Skeletal muscle satellite cell (primary cell): Measurements from ENCODE around the gene AVPR2.

Source experiments
- H3K27me3 ChIP-seq: 2 replicates; pipeline ENCODE4 v1.7.0; 2013; ENCODE audit warnings: low read length; ENCODE audit not compliant: control insufficient read depth, insufficient read depth
- H3K36me3 ChIP-seq: 2 replicates; pipeline ENCODE4 v1.7.0; 2013; ENCODE audit warnings: mild to moderate bottlenecking, control low read depth, low read length; ENCODE audit not compliant: insufficient read depth
- H3K4me1 ChIP-seq: 2 replicates; pipeline ENCODE4 v1.7.0; 2013; ENCODE audit warnings: low read length; ENCODE audit not compliant: control insufficient read depth, insufficient read depth
- H3K4me2 ChIP-seq: 2 replicates; pipeline ENCODE4 v1.7.0; 2013; ENCODE audit warnings: mild to moderate bottlenecking, low read length
- H3K4me3 ChIP-seq: 2 replicates; pipeline ENCODE4 v1.7.0; 2013; ENCODE audit warnings: low read length
- H3K9ac ChIP-seq: 2 replicates; pipeline ENCODE4 v1.7.0; 2013; ENCODE audit warnings: mild to moderate bottlenecking, low read depth, low read length, moderate library complexity
- H3K9me3 ChIP-seq: replicated peaks from 2 replicates; pipeline ENCODE4 v1.7.0; 2013; ENCODE audit warnings: mild to moderate bottlenecking, control low read depth, low read length

Gene AVPR2

DNA sequence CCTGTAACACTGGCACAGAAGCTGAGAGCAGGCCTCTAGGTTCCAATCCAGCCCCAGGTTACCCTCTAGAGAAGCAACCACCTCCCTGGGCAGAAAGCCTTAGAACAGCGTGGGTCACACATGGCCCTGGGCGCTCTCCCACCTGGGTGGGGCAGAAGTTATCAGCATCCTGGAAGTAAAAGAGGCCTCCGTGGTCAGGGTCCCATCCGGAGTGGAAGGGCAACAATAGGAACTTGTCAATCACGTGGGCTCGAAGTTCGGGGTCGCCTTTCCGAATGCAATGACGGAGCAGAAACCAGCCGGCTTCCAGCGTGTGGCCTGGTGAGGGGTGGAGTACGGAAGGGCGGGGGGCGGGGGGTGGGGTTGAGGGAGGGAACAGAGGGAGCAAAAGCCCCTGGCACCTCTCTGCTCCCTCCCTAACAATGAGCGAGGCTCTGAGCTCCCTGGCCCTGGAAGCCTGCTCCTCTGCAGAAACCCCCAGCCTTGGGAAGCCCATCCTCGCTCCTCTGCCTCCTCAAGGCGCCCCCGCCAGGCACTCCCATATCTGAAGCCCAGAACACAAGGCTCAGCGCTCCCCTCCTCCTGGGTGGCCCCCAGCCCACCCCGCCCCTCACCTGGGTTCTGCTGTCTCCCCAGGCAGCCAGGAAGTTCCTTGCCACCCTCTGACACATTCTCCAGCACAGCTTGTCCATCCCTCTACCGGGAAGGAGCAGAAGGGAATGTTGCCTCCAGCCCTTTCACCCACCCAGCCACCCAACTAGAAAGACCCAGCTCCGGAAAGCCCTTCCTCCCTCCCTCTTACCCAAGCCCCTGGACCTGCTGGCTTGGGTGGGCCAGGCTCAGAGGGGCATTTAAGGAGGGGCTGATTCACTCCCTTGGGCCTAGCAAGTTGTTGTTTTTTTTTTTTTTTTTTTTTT, 37.1 kb downstream of the AVPR2 start:
- Histone ChIP-seq H3K27me3 (no peaks in the 10 kb centered on the region), H3K4me1 (no peaks in the 10 kb centered on the region), H3K4me3 (no peak overlapping the region)

DNA sequence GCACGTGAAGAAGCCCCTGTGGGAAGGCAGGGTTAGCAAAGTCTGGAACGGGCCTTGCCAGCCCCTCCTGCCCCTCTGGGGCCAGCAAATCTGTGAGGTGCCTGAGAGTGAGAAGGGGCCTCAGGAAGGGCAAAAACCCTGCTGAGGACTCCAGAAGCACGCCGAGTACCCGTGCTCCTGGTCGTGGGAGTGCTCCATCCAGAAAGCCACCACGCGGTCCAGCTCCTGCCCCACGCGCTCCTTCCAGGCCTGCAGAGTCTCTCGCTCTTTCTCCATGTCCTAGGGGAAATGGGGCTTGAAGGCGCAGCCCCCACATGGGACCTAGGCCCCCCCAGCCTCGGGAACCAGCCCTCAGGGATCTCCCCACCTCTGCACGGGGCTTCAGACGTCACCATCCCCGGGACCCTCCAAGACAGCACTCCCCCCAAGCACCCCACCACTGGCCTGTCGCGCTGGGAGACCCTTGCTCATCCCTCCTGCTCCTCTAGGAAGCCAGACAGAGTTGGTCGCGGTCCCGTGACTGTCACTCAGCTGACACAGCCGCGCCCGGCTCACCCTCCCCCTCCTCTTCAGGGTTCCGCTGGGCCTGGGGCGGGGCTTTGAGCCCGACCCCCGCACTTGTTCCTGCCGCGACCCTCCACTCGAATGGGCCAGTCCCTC, 39.8 kb downstream of the AVPR2 start, which contains the start of gene RENBP:
Gene RENBP (minus strand): TSS at position 504 of the 660 bp plus-strand sequence. CDS start 33 bp downstream, at position 471.
- H3K9ac ChIP-seq: no peak within 1 kb of the TSS

More for the DNA sequence above, 37.1 kb downstream of the AVPR2 start:
- H3K36me3 ChIP-seq: peaks cover 4% of the 10 kb centered on the region
- H3K4me2 ChIP-seq: no peak overlapping the region
- H3K9me3 ChIP-seq: no peaks in the 10 kb centered on the region
- no peak overlapping the region for H3K9ac ChIP-seq

DNA sequence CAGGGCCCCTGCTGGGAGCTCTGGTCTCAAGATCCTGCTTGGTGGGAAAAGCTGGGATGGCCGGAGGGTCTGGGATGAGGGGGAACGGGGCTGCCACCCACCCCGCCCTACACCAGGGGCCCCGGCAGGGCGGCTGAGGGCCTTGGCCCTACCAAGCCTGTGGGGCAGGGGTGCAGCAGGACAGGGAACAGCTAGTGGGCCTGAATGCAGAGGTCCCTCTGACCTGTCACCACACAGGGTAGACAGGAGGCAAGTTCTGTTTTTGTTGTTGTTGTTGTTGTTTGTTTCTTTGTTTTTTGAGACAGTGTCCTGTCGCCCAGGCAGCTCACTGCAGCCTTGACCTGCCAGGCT, 40.3 kb downstream of the AVPR2 start:
- H3K4me2 ChIP-seq: no peak overlapping the region
- peaks cover 17% of the 10 kb centered on the region for H3K36me3 ChIP-seq
- H3K4me3 ChIP-seq: no peak overlapping the region
- H3K9ac ChIP-seq: no peak overlapping the region
- no peaks in the 10 kb centered on the region for H3K27me3 ChIP-seq
- H3K4me1 ChIP-seq: no peaks in the 10 kb centered on the region
- H3K9me3 ChIP-seq: no peaks in the 10 kb centered on the region

More for the DNA sequence above, 39.8 kb downstream of the AVPR2 start, which contains the start of gene RENBP:
- Histone ChIP-seq H3K4me2 (no peak within 1 kb of the TSS), H3K4me1 (no peaks in the 10 kb centered on the region), H3K27me3 (no peaks in the 10 kb centered on the region), H3K4me3 (no peak within 1 kb of the TSS), H3K9me3 (no peaks in the 10 kb centered on the region), H3K36me3 (peaks cover 12% of the 10 kb centered on the region)

DNA sequence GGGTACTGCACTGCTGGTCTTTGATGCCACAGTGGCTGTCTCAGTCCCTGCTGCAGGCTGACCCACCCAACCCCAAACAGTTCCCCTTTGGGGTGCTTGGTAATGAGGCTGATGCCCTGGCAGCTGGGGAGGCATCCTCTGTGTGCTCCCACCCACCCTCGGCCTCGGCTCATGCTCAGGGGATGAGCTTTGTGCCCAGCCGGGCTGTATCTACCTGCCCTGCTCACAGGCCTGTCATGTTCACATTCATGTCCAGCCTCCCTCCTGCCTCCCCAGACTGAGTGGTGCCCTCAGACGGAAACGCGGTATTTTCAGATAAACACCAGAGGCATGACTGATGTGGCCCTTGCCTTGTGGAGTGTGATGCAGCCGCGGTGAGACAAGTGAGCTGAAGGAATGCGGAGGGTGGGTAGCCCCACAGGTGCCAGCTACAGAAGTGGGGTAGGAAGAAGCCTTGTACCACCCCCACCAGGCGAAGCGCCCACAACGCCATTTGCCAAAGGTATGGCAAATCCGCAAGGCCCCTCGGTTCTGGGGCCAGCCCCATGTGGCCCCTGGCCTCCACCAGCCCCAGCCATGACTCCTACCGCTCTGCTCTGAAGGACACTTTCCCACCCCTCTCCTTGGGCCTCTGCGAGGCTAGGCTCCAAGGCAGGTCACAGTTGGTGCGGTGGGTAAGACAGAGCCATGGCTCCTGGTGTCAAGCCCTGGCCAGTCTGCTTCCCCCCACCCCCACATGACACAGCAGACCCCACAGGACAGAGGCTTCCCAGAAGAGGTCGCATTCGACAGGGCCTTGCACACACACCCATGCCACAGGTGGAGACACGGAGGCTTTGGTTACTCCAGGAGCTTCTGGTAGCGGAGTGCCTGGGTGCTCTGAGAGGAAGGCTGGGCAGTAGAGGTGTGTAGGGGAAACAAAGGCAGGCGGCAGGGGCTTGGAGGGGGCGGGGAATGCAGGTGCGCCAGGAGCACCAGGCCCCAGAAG, 41.8 kb downstream of the AVPR2 start:
- H3K36me3 ChIP-seq: peaks cover 32% of the 10 kb centered on the region

DNA sequence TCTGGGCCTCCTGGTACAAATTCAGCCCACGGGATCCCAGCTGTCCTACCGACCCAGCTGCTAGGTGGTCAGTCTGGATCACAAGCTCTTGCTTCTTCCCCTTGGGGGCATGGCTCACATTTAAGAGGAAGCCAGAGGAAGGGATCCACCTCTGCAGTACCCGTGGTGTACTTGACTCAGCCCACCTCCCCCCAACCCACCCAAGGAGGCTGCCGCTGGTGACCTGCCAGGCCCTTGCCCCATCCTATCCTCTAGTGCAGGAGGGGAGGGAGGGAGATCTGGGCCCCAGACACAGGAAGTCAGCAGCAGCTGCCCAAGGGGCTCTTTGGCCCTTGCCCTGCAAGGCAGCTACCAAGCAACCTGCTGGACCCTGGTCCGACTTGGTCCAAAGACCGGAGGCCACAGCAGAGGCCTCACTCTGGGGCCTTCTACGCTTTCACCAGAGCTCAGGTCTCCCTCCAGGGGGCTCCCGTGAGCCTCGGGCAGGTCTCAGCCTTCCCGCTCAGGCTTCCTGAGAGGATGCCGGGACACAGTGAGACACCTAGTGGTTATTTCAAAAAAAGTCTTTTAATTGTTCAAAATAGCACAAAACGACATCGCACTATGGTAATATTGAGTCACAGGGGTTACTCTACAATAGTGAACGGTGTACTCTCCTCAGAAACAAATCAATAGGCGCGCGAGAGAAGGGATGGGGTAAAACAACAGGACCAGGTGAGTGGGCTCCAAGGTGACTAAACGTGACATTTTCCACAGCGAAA, 42.7 kb downstream of the AVPR2 start:
- no peak overlapping the region for H3K4me2 ChIP-seq
- H3K4me3 ChIP-seq: no peak overlapping the region
- no peaks in the 10 kb centered on the region for H3K27me3 ChIP-seq
- H3K36me3 ChIP-seq: peaks cover 41% of the 10 kb centered on the region
- no peaks in the 10 kb centered on the region for H3K9me3 ChIP-seq
- H3K9ac ChIP-seq: no peak overlapping the region
- no peaks in the 10 kb centered on the region for H3K4me1 ChIP-seq

More for the DNA sequence above, 41.8 kb downstream of the AVPR2 start:
- no peaks in the 10 kb centered on the region for H3K27me3 ChIP-seq
- no peak overlapping the region for H3K9ac ChIP-seq
- no peak overlapping the region for H3K4me2 ChIP-seq
- no peaks in the 10 kb centered on the region for H3K4me1 ChIP-seq
- no peak overlapping the region for H3K4me3 ChIP-seq
- H3K9me3 ChIP-seq: no peaks in the 10 kb centered on the region

DNA sequence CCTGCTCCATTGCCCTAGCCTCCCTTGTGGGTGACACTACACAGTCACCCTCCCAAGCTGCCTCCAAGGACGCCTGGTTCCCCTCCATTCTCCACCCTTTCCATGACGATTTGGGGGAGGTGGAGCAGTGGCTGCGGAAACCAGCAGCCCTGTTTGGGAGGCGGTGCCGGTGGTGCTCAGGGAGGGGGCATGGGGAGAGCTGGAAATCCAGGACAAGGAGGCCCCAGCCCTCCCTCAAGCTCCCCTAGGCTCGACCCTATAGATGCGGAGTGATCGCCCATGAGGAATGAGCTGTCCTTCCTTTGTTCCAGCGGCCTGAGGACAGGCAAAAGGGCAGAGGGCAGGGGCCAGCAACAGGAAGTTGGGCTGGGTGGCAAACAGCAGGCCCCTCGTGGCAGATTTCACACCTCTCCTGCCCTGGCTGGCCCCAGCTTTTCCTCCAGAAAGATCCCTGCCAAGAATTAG, 43.6 kb downstream of the AVPR2 start:
- H3K36me3 ChIP-seq: peaks cover 50% of the 10 kb centered on the region
- H3K27me3 ChIP-seq: no peaks in the 10 kb centered on the region
- H3K9ac ChIP-seq: no peak overlapping the region
- no peaks in the 10 kb centered on the region for H3K4me1 ChIP-seq
- H3K4me2 ChIP-seq: no peak overlapping the region
- H3K4me3 ChIP-seq: no peak overlapping the region
- no peaks in the 10 kb centered on the region for H3K9me3 ChIP-seq

DNA sequence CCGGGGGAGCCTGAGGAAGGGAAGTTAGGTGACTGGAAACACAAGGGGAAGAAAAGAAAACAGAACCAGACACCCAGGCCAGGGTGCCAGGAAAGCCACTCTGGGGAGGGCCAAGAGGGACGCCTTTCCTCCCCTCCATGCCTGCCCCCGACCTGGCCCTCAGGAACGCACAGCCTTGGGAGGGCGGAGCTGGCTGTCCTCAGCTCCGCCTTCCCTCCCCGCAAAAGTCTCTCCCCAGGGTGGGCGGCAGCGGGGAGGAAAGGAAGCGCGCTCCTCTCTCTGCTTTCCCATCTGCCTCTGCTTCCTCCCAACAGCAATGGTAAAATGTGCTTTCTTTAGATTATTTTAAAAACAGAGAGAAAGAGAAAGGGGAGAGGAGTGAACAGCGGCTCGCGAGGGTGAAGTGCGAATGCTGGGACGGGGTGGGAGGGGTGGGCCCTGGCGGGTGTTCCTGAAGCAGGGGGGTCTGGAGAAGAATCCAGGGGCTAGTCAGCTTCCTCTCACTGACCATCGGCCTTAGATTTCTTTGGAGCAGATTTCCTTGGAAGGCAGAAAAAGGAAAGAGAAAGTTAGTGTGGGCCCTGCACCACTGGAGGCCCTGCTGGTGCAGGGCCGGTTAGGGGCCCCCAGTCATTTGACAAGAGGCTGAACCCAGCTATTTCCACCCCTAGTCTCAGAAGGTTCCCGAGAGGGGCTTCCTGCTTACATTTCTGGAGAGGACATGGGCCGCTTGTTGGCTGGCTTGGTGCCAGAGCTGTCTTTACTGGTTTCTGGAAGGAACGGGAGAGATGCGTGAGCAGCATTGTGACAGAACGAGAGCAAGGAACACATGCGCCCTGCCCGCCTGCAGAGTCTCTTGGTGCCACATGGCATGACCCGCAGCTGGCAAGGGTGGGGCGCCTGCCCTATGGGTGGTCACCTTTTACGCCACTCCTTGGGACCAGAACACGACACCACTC, 44.7 kb downstream of the AVPR2 start:
- Histone ChIP-seq H3K36me3 (peaks cover 55% of the 10 kb centered on the region), H3K4me1 (peaks cover 3% of the 10 kb centered on the region), H3K4me3 (no peak overlapping the region), H3K9ac (no peak overlapping the region), H3K4me2 (no peak overlapping the region), H3K27me3 (no peaks in the 10 kb centered on the region), H3K9me3 (no peaks in the 10 kb centered on the region)

DNA sequence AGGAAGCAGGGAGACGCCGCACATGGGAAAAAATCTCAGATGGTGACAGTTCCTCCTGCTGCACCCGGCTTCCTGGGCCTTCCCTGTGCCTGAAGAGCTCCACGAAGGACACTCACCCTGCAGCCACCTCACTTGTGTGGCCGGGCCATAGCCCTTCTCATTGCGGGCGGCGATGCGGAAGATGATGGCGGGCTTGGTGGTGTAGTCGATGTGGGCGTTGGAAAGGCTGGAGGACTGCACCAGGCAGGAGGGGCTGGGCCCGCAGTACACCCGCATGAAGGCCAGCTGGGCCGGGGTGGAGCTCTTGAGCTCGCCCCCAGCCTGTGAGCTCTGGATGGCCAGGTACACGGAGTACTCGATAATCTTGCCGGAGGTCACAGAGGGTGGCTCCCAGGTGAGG, 45.7 kb downstream of the AVPR2 start:
- H3K9me3 ChIP-seq: no peaks in the 10 kb centered on the region
- H3K27me3 ChIP-seq: no peaks in the 10 kb centered on the region
- peaks cover 3% of the 10 kb centered on the region for H3K4me1 ChIP-seq
- H3K4me2 ChIP-seq: no peak overlapping the region
- H3K4me3 ChIP-seq: no peak overlapping the region
- peaks cover 62% of the 10 kb centered on the region for H3K36me3 ChIP-seq
- H3K9ac ChIP-seq: no peak overlapping the region

DNA sequence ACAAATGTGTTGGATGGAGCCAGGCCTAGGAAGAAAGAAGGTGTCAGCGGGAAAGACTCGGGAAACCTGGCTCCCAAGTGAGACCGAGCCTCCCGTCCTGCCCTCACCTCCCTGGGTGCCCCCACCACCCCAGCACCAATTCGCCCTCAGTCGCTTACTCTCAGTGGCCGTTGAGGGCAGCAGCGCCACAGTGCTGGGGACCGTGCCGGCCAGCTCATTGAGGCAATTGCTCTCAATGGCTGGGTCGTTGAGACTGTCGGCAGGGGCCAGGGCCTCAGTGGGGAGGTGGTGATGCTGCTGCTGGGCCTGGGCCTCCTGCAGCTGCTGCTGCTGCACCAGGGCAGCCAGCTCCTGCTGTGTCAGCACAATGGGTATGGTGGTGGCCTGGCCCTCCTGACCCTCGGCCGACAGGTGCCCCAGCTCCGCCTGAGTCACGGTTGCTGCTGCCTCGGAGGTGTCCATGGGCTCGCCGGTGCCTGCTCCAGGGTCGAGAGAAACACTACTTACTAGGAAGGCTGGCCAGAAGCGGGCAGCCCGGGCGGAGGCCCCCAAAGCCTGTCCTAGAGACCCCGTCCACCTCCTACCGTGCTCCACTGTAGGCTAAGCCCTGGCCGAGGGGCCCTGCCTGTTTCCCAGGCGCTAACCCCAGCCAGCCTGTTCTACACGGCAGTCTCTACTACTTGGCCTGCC, 47.4 kb downstream of the AVPR2 start:
- no peak overlapping the region for H3K4me2 ChIP-seq
- H3K27me3 ChIP-seq: no peaks in the 10 kb centered on the region
- H3K4me3 ChIP-seq: no peak overlapping the region
- no peak overlapping the region for H3K9ac ChIP-seq
- peaks cover 72% of the 10 kb centered on the region for H3K36me3 ChIP-seq
- H3K4me1 ChIP-seq: peaks cover 3% of the 10 kb centered on the region
- no peaks in the 10 kb centered on the region for H3K9me3 ChIP-seq
